Measurements from ENCODE around the gene PKHD1. TPM values are rescaled to one million over a fixed set of nuclear protein-coding genes. Genes with fewer than 3 reads are reported as not detected.

PKHD1 gene
- total RNA-seq, 1 experiment from 2014 or later: 0.09 TPM

GRCh38 chr6:51640021-51640420, 447.4 kb downstream of the PKHD1 start:
- no peak overlapping the region for H3K4ac ChIP-seq (ENCODE audit: low read depth, low read length)
- H2BK12ac ChIP-seq (ENCODE audit: insufficient read length, low read depth, low read length): no peak overlapping the region

More at GRCh38 chr6:51640021-51640420, 447.4 kb downstream of the PKHD1 start:
- H2AK5ac ChIP-seq (ENCODE audit: insufficient read length, low read length): no peak overlapping the region
- no peaks in the 10 kb centered on the region for H3K27me3 ChIP-seq (ENCODE audit: insufficient read depth, low read length)
- H4K91ac ChIP-seq (ENCODE audit: insufficient read length, low read depth, low read length): no peak overlapping the region
- H3K18ac ChIP-seq (ENCODE audit: insufficient read length, low read depth, low read length): no peak overlapping the region
- Mint-ChIP-seq H3K4me3 (no peak overlapping the region), H3K27ac (no peak overlapping the region), H3K27me3 (ENCODE audit: low read depth) (no peaks in the 10 kb centered on the region), H3K4me1 (no peaks in the 10 kb centered on the region), H3K36me3 (ENCODE audit: insufficient read depth in 1 of 3, low read depth in 3 of 3) (no peaks in the 10 kb centered on the region), H3K9me3 (peaks cover 0 to 4% of the 10 kb centered on the region in 2 experiments; a peak in 1 of 5 replicates)
- no peak overlapping the region for H2BK20ac ChIP-seq (ENCODE audit: low read depth, low read length, poor library complexity, severe bottlenecking)
- H3K9me3 ChIP-seq (ENCODE audit: control insufficient read depth, low read depth, low read length): no peaks in the 10 kb centered on the region
- TF ChIP-seq, protein P1, sequence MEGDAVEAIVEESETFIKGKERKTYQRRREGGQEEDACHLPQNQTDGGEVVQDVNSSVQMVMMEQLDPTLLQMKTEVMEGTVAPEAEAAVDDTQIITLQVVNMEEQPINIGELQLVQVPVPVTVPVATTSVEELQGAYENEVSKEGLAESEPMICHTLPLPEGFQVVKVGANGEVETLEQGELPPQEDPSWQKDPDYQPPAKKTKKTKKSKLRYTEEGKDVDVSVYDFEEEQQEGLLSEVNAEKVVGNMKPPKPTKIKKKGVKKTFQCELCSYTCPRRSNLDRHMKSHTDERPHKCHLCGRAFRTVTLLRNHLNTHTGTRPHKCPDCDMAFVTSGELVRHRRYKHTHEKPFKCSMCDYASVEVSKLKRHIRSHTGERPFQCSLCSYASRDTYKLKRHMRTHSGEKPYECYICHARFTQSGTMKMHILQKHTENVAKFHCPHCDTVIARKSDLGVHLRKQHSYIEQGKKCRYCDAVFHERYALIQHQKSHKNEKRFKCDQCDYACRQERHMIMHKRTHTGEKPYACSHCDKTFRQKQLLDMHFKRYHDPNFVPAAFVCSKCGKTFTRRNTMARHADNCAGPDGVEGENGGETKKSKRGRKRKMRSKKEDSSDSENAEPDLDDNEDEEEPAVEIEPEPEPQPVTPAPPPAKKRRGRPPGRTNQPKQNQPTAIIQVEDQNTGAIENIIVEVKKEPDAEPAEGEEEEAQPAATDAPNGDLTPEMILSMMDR (conservative IDR thresholded peaks at IDR 0.05): no peak
- no peak overlapping the region for H3K23ac ChIP-seq (ENCODE audit: insufficient read length, low read depth, low read length)
- WGBS (ENCODE audit: extremely low coverage, insufficient read length, low lambda C conversion rate): no CpG with 5 or more reads among the region's 6 CpGs
- H3K9ac ChIP-seq (ENCODE audit: extremely low read depth, insufficient read length, low read length): no peak overlapping the region
- no peak overlapping the region for H2AFZ ChIP-seq (ENCODE audit: low read length)
- H3T11ph ChIP-seq (ENCODE audit: low read length): no peak overlapping the region
- no peak overlapping the region for H2BK120ac ChIP-seq (ENCODE audit: low read depth, low read length, poor library complexity, severe bottlenecking)
- H3K27ac ChIP-seq (ENCODE audit: insufficient read length, low read depth, low read length): no peak overlapping the region
- H3K4me1 ChIP-seq (ENCODE audit: insufficient read depth, low read length): no peaks in the 10 kb centered on the region
- H2BK15ac ChIP-seq (ENCODE audit: low read depth, low read length): no peak overlapping the region
- no peaks in the 10 kb centered on the region for H4K20me1 ChIP-seq (ENCODE audit: control insufficient read depth, insufficient read depth, insufficient read length)
- no peak overlapping the region for H4K8ac ChIP-seq (replicated peaks; ENCODE audit: insufficient read length, low read depth, low read length)
- H3K56ac ChIP-seq (ENCODE audit: insufficient read length, low read depth, low read length): no peak overlapping the region
- H4K5ac ChIP-seq (ENCODE audit: insufficient read length, low read depth, low read length): no peak overlapping the region
- no peaks in the 10 kb centered on the region for H3K23me2 ChIP-seq (ENCODE audit: insufficient read length, low read depth, low read length, poor library complexity, severe bottlenecking)
- H3K79me1 ChIP-seq (ENCODE audit: insufficient read depth, low read depth, low read length, poor library complexity, severe bottlenecking): no peaks in the 10 kb centered on the region
- H2BK5ac ChIP-seq (ENCODE audit: insufficient read length, low read length): no peak overlapping the region
- DNase-seq: no peak
- H3K4me2 ChIP-seq (ENCODE audit: insufficient read depth, insufficient read length, low read length): no peak overlapping the region
- H3K14ac ChIP-seq (ENCODE audit: insufficient read depth, low read length): no peak overlapping the region
- H3K79me2 ChIP-seq (ENCODE audit: insufficient read depth, low read length): no peaks in the 10 kb centered on the region
